SIG-M5 (cell line): ENCODE results near the gene HTR7.

Experiments
- DNase-seq: peaks from one replicate; lab custom pipeline; 2025; lab: John Stamatoyannopoulos, UW

Gene HTR7

GRCh38 chr10:90740265-90740664 is 117.6 kb downstream of the HTR7 start:
- DNase-seq = no peak

- no peak for DNase-seq
These were observed 119.0 kb downstream of the HTR7 start for GRCh38 chr10:90738885-90739284.

- no peak for DNase-seq
These were observed 123.4 kb downstream of the HTR7 start for GRCh38 chr10:90734415-90734814.

DNA sequence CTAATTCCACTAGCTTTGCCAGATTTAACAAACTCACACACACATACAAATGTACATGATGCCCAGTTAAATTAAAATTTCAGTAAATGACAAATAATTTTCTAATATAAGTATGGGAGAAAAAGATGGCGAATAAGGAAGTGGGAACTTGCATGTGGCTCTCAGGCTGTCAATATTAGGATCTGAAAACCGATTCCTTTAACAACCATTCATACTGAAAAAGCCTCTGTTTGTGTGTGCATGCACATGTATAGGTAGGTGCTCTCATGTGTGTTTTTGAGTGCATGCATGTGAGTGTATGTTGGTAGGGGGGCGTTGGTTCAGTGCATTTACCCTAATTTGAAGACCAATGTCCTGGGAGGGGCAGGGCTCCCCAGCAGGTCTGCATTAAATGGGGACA is 125.3 kb downstream of the HTR7 start:
- no peak for DNase-seq

DNA sequence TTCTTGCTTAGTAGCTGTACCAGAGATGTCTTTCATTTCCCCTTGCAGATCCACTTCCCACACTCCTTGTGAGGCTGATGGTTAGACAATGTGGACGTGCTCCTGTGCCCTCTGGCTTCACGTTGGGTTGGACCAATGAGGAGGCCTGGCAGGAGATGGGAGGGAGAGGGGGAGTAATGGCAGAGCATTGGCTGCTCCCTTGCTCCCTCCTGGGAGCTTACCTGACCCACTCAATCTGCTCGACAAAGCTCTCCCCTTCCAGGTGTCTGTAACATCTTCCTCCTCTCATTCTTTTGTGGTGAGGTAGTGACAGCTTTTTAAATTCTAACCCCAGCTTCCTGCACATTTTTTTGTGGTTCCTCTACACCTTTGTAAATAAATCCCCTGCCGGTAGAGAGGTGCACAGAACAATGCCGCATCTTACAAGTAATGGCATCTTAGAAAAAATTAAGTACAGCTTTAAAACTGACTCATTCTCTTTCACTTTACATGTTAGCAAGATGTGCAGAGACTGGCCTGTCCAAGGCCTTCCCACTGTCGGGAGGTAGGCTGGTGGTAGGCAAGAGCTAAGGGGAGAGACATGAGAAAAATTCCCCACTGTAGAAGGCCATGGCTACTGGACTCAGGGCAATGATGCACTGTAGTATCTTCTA is 134.3 kb downstream of the HTR7 start:
- no peak for DNase-seq

- DNase-seq = no peak
These were observed 135.0 kb downstream of the HTR7 start for GRCh38 chr10:90722832-90723231.

GRCh38 chr10:90718182-90718581 is 139.7 kb downstream of the HTR7 start:
- no peak for DNase-seq

- no peak for DNase-seq
These were observed 145.3 kb downstream of the HTR7 start for GRCh38 chr10:90712529-90712928.

GRCh38 chr10:90709727-90710126 is 148.1 kb downstream of the HTR7 start:
- DNase-seq = no peak

GRCh38 chr10:90707657-90708056 is 150.2 kb downstream of the HTR7 start:
- no peak for DNase-seq

GRCh38 chr10:90701428-90701827 is 156.4 kb downstream of the HTR7 start:
- no peak for DNase-seq

GRCh38 chr10:90695915-90696676 is 161.7 kb downstream of the HTR7 start:
- DNase-seq = no peak
